Mucosa of gallbladder (tissue), 1 donor: Measurements from ENCODE around the gene GPR55. TPM values are rescaled to one million over a fixed set of nuclear protein-coding genes. Genes with fewer than 3 reads are reported as not detected.

Experiments
- DNase-seq: peaks from one replicate; pipeline ENCODE4 v3.0.0-alpha.2; 2020; ENCODE audit warnings: low spot score
- total RNA-seq: library from RNA; stranded (reverse); gene quantifications from one replicate; pipeline ENCODE4 v1.2.1, GENCODE V29; 2021
- donor health status: DM: no; HTN: no; CAD: no.

Gene GPR55
- total RNA-seq, 1 donor from 2014 or later, result 0.37 TPM

- no peak for DNase-seq
Observed at GRCh38 chr2:230868161-230868946, 56.7 kb downstream of the GPR55 start.

GRCh38 chr2:230866756-230867523 is 58.1 kb downstream of the GPR55 start:
- DNase-seq, result peak; percentile 53

- DNase-seq, result no peak
Observed at GRCh38 chr2:230865766-230866755, 59.0 kb downstream of the GPR55 start.

- no peak for DNase-seq
Observed at GRCh38 chr2:230865307-230865765, 59.7 kb downstream of the GPR55 start.

- DNase-seq, result peak; percentile 68
Observed at GRCh38 chr2:230864605-230865306, 60.3 kb downstream of the GPR55 start, which contains the start of gene ITM2C. Gene ITM2C (plus strand): TSS chr2:230864942. CDS start chr2:230865026, 84 bp downstream.

GRCh38 chr2:230864122-230864604 is 60.9 kb downstream of the GPR55 start:
- no peak for DNase-seq

GRCh38 chr2:230863442-230864121 is 61.5 kb downstream of the GPR55 start:
- no peak for DNase-seq

- no peak for DNase-seq
Observed at GRCh38 chr2:230863031-230863430, 62.0 kb downstream of the GPR55 start.

- DNase-seq, result no peak
Observed at GRCh38 chr2:230862292-230862691, 62.8 kb downstream of the GPR55 start.

- no peak for DNase-seq
Observed at GRCh38 chr2:230861552-230862255, 63.3 kb downstream of the GPR55 start.

Other genes starting within 250 kb of the GPR55 start
- gene CAB39, start 212.4 kb downstream of the GPR55 start, total RNA-seq, result 73.8 TPM
- 195 TPM for gene ITM2C, start 60.3 kb downstream of the GPR55 start, total RNA-seq
- not detected for gene SPATA3, start 70.9 kb upstream of the GPR55 start, total RNA-seq
- gene C2orf72, start 112.3 kb upstream of the GPR55 start, total RNA-seq, result 34.2 TPM
- 55.6 TPM for gene PSMD1, start 131.6 kb upstream of the GPR55 start, total RNA-seq
- gene HTR2B, start 199.8 kb upstream of the GPR55 start, total RNA-seq, result 0.14 TPM